ENCODE data around the gene TCP11L2. TPM values are rescaled to one million over a fixed set of nuclear protein-coding genes. Genes with fewer than 3 reads are reported as not detected.

Gene TCP11L2
- total and polyA plus RNA-seq, 9 donors, result 8.5 to 41.7 (median 21.2) TPM

GRCh38 chr12:106274575-106275121, 27.9 kb upstream of the TCP11L2 start:
- no peaks in the 10 kb centered on the region for H3K9me3 ChIP-seq
- WGBS, 3 donors, result 63 to 72% (median 69%) methylated on average over 7 of the region's 7 CpGs
- TF ChIP-seq EP300 (IDR thresholded peaks at IDR 0.05), result no peak
- TF ChIP-seq POLR2A (IDR thresholded peaks at IDR 0.05), result no peak
- no peak for TF ChIP-seq CTCF (IDR thresholded peaks at IDR 0.05)
- no peak overlapping the region for H3K4me3 ChIP-seq
- no peaks in the 10 kb centered on the region for H3K27me3 ChIP-seq
- no peak overlapping the region for H3K27ac ChIP-seq
- no peaks in the 10 kb centered on the region for H3K4me1 ChIP-seq (ENCODE audit: insufficient read depth)
- intact Hi-C loops (cut with DNase I), result no loop called here
- H3K36me3 ChIP-seq, result no peaks in the 10 kb centered on the region
- DNase-seq, result no peak

GRCh38 chr12:106275458-106275857, 27.1 kb upstream of the TCP11L2 start:
- Histone ChIP-seq H3K4me1 (ENCODE audit: insufficient read depth) (no peaks in the 10 kb centered on the region), H3K27me3 (no peaks in the 10 kb centered on the region), H3K27ac (no peak overlapping the region), H3K4me3 (no peak overlapping the region), H3K9me3 (no peaks in the 10 kb centered on the region), H3K36me3 (no peaks in the 10 kb centered on the region)
- no peak for TF ChIP-seq CTCF (IDR thresholded peaks at IDR 0.05)
- TF ChIP-seq POLR2A (IDR thresholded peaks at IDR 0.05), result no peak
- TF ChIP-seq EP300 (IDR thresholded peaks at IDR 0.05), result no peak
- whole genome bisulfite sequencing, 3 donors, result 78 to 84% (median 80%) methylated on average over 9 of the region's 9 CpGs
- DNase-seq, result no peak
- intact Hi-C loops (cut with DNase I), result no loop called here

- no peaks in the 10 kb centered on the region for H3K4me1 ChIP-seq (ENCODE audit: insufficient read depth)
- 81 to 96% (median 93%) methylated on average over 4 of the region's 4 CpGs for WGBS, 3 donors
- TF ChIP-seq EP300 (IDR thresholded peaks at IDR 0.05) (no peak), CTCF (IDR thresholded peaks at IDR 0.05) (no peak), POLR2A (IDR thresholded peaks at IDR 0.05) (no peak)
- intact Hi-C loops (cut with DNase I), result no loop called here
- no peaks in the 10 kb centered on the region for H3K27me3 ChIP-seq
- no peak for DNase-seq
- H3K27ac ChIP-seq, result no peak overlapping the region
- no peaks in the 10 kb centered on the region for H3K36me3 ChIP-seq
- H3K4me3 ChIP-seq, result no peak overlapping the region
- no peaks in the 10 kb centered on the region for H3K9me3 ChIP-seq
These were observed 26.3 kb upstream of the TCP11L2 start for GRCh38 chr12:106276032-106276740.

GRCh38 chr12:106280106-106280505, 22.4 kb upstream of the TCP11L2 start:
- WGBS, 3 donors, result 72 to 80% (median 73%) methylated on average over 4 of the region's 4 CpGs
- no peaks in the 10 kb centered on the region for H3K9me3 ChIP-seq
- no peak overlapping the region for H3K27ac ChIP-seq
- intact Hi-C loops (cut with DNase I), result loop anchor here in 3 of 4 donors (5.0 to 10.0 kb wide), 2 partner anchors 53 to 855 kb away; no protein-coding TSS in a partner anchor
- H3K36me3 ChIP-seq, result no peaks in the 10 kb centered on the region
- no peaks in the 10 kb centered on the region for H3K27me3 ChIP-seq
- TF ChIP-seq POLR2A (IDR thresholded peaks at IDR 0.05), result no peak
- H3K4me1 ChIP-seq (ENCODE audit: insufficient read depth), result no peaks in the 10 kb centered on the region
- no peak for DNase-seq
- no peak overlapping the region for H3K4me3 ChIP-seq

All from ovary (tissue), 9 donors.